Stimulated activated CD8-positive, alpha-beta memory T cell treated with anti-CD3 and anti-CD28 coated beads, Interleukin-15, amount 100 ng/mL, for 24 hours (primary cell): Measurements from ENCODE around the gene CYP4F3.
"Not testable (repeated sequence)": the region's sequence is repeated elsewhere in the genome, so short reads cannot be mapped to it uniquely, and the experiment has no call there.

Source experiments
- DNase-seq: peaks from one replicate; pipeline ENCODE4 v3.0.0-alpha.2; 2020; ENCODE audit warnings: low read depth

Gene CYP4F3, protein sequence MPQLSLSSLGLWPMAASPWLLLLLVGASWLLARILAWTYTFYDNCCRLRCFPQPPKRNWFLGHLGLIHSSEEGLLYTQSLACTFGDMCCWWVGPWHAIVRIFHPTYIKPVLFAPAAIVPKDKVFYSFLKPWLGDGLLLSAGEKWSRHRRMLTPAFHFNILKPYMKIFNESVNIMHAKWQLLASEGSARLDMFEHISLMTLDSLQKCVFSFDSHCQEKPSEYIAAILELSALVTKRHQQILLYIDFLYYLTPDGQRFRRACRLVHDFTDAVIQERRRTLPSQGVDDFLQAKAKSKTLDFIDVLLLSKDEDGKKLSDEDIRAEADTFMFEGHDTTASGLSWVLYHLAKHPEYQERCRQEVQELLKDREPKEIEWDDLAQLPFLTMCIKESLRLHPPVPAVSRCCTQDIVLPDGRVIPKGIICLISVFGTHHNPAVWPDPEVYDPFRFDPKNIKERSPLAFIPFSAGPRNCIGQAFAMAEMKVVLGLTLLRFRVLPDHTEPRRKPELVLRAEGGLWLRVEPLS

DNA sequence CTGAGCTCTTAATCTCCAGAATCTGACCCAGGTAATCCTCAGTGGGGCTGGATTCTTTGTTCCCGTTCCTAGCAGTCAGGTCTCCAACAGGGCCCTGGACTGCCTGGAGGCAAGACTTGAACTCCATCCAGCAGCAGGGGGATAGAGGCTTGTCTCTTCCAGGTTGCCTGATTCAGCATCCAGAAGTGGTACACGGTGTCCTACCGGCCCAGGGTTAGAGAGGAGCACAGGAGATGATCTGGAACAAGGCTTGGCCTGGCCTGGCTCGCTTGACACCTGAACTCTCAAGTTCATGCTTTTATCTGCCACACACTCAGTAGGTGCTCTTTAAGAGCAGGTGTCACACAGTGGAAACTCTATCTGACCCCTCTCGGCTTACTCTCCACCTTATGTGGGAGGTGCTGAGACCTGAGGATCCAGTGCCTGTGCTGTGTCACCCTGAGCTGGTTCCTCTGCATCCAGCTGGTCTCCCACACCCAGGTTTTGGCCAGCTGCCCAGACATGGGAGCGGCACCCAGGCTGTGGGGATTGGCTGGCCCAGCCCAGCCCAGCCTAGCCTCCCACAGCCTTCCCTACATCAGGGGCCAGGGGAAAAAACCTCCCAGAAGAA lies at the start of gene CYP4F3:
Gene CYP4F3, plus strand, starts transcription at position 604 of the 610 bp plus-strand sequence. CDS start 519 bp downstream, outside the sequence.
- no peak for DNase-seq

DNA sequence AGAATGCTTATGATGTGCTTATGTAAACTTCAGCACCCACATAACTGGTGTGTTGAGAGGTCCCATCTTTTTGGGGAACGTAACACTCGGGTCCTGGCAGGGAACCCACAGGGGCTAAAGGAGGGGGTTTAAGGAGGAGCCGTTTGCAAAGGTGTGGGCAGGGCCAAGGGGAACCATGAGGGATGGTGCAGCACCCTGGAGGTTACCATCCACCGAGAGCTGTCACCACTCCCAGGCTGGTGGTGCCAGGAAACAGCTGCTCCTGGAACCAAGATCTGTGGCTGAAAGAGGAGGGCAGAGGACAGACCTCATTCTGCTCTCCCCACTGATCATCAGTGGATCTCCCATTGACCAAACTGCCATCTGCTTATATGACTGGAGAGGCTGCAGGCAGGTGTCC lies 48.9 kb upstream of the CYP4F3 start:
- no peak for DNase-seq

DNA sequence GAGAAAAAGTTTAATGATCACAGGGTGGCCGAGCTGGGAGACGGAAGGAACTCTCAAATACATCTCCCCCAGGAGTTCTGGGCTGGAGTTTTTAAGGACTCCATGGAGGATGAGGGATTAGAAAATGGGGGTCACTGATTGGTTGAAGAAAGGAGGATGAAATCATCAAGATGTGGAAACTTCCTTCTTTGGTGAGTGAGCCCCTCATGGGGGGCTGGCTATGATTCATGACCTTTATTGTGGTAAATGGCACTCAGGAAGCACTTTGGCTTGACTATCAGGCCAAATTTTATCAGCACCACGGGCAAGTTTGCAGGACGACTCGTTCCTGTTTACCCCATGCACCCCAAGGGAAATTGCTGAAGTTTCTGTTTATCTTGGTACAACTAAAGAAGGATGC lies 48.2 kb upstream of the CYP4F3 start:
- not testable (repeated sequence) for DNase-seq

DNA sequence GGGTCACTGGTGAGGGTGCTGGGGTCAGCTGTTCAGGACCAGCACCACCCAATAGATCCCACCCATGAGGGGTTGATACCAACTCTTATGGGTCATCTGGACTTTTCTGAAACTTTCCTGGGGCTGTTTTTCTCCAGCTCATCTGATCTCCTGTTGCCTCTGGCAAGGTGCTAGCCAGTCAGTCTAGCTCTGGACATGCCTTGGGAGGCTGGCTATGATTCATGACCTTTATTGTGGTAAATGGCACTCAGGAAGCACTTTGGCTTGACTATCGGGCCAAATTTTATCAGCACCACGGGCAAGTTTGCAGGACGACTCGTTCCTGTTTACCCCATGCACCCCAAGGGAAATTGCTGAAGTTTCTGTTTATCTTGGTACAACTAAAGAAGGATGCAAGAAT lies 46.9 kb upstream of the CYP4F3 start:
- DNase-seq: not testable (repeated sequence)

DNA sequence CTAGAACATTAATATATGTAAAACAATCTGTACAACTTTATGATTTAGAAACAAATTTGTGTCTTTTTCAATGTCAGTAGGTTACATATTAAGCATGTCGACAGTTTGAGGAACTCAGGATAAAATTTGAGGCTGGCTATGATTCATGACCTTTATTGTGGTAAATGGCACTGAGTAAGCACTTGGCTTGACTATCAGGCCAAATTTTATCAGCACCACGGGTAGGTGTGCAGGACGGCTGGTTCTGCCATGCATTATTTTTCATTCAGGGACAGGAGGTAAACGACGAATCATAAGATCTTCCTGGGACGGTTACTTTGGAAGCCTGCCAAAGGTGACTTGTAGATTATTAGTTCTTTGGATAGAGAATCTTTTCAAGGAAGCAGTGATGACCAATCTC lies 45.6 kb upstream of the CYP4F3 start:
- DNase-seq: no peak

DNA sequence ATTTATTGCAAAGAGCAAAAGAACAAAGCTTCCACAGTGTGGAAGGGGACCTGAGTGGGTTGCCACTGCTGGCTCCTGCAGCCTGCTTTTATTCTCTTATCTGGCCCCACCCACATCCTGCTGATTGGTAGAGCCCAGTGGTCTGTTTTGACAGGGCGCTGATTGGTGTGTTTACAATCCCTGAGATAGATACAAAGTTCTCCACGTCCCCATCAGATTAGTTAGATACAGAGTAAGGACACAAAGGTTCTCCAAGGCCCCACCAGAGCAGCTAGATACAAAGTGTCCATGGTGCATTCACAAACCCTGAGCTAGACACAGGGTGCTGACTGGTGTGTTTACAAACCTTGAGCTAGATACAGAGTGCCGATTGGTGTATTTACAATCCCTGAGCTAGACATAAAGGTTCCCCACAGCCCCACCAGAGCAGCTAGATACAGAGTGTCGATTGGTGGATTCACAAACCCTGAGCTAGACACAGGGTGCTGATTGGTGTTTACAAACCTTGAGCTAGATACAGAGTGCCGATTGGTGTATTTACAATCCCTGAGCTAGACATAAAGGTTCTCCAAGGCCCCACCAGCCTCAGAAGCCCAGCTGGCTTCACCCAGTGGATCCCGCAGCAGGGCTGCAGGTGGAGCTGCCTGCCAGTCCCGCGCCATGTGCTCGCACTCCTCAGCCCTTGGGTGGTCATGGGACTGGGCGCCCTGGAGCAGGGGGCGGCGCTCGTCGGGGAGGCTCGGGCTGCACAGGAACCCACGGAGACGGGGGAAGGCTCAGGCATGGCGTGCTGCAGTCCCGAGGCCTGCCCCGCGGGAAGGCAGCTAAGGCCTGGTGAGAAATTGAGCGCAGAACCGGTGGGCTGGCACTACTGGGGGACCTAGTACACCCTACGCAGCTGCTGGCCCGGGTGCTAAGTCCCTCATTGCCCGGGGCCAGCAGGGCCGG lies 32.4 kb upstream of the CYP4F3 start:
- not testable (repeated sequence) for DNase-seq

DNA sequence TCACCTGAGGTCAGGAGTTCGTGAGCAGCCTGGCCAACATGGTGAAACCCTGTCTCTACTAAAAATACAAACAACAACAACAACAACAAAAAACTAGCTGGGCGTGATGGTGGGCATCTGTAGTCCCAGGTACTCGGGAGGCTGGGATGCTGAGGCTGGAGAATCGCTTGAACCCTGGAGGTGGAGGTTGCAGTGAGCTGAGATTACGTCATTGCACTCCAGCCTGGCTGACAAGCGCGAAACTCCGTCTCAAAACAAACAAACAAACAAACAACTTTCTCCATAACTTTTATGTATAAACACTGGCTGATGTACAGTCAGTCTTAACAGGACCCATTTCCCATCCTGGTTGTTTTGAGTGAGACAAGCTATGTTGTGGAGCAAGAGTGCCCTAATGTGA lies 31.4 kb upstream of the CYP4F3 start:
- no peak for DNase-seq

DNA sequence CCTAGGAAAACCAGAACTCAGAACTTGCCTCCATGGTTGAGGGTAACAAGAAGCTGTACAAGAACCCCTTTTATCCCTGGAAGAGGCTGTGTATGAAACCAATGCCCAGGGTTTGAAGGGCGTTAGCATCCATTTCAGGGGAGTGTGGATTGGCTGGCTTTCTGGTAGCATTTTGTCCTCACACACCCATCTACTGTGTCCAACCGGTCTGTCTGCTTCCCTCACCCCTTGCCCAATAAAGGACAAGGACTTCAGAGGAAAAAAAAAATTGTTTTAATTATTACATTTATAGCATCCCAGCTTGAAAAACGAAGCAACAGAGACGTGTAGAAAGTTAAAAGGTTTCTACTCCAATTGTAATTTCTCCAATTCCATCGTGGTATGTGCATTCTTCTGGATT lies 28.4 kb upstream of the CYP4F3 start:
- DNase-seq: no peak

DNA sequence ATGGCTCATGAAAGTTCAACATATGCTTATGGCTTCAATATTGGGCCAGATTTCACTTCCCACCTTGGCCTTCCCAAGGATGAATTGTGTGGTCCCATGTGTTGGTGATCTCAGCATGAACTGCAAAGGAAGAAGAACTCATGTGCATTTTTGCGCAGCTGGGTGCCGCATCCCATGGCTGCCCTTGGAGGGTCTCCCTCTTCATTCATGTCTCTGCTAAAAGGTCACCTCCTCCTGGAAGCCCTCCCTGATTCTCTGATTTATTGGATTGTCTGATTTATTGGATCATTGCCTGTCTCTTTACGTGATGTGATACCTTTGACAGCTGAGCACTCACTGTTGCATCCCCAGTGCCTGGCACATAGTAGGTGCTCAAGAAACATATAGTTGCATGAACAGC lies 27.4 kb upstream of the CYP4F3 start:
- no peak for DNase-seq

DNA sequence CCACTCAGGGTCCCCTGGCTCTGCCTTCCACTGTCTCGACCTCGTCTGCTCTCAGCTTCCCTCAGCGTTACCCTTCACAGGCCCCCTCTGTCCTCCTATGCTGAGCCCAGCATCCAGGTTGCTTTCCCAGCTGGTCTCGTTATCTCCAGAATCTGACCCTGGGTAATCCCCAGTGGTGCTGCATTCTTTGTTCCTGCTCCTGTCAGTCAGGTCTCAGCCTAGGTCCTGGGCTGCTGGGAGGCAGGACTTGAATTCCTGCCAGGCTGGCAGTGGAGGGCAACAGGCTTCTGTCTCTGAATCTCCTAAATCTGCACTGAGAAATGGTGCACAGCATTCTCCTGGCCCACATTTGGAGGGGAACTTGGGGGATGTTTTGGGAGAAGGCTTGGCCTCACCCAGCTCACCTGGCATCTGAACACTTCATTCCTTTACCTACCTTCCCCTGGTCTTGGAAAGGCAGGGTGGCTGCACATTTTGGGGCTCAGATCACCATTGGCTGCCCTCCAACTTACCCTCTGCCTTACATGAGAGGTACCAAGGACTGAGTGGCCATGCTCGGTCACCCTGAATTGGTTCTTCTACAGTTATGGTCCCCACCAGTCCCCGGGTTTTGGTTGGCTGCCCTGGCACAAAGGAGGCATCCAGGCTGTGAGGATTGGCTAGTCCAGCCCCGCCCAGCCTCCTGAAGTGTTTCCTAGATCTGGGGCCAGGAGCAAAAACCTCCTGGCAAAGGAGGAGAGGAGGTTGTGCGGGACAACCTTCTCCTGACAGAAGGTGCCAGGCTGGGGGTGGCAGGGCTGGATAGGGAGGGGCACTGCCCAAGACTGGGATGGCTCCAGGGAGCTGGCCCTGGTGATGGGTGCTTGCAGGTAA lies 26.0 kb upstream of the CYP4F3 start, which contains the start of gene CYP4F8:
Gene CYP4F8, plus strand, starts transcription at position 712 of the 873 bp plus-strand sequence. CDS start 399 bp downstream, outside the sequence.
- no peak for DNase-seq

DNA sequence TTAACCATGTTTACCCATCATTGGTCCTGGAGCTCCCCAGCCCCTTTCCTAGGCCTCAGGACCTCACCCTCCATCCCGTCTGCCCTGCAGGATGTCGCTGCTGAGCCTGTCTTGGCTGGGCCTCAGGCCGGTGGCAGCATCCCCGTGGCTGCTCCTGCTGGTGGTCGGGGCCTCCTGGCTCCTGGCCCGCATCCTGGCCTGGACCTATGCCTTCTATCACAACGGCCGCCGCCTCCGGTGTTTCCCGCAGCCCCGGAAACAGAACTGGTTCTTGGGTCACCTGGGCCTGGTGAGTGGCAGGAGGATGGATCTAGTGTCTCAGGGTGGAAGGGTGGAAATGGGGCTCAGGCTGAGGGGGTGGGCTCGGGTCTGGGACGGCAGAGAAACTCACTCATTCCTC lies 25.2 kb upstream of the CYP4F3 start:
- no peak for DNase-seq

DNA sequence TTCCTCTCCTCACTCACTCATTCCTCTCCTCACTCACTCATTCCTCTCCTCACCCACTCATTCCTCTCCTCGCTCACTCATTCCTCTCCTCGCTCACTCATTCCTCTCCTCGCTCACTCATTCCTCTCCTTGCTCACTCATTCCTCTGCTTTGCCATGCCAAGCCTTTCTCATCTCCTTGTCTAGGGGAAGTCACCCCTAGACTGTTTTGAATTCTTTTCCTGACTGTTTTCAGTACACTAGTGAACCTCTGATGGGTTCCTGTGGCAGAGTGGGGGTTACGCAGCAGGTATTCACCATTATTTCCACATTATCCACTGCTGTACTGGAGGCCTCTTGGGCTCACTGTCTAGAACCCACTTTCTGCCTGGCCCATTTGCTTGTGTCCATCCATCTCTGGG lies 24.5 kb upstream of the CYP4F3 start:
- no peak for DNase-seq

DNA sequence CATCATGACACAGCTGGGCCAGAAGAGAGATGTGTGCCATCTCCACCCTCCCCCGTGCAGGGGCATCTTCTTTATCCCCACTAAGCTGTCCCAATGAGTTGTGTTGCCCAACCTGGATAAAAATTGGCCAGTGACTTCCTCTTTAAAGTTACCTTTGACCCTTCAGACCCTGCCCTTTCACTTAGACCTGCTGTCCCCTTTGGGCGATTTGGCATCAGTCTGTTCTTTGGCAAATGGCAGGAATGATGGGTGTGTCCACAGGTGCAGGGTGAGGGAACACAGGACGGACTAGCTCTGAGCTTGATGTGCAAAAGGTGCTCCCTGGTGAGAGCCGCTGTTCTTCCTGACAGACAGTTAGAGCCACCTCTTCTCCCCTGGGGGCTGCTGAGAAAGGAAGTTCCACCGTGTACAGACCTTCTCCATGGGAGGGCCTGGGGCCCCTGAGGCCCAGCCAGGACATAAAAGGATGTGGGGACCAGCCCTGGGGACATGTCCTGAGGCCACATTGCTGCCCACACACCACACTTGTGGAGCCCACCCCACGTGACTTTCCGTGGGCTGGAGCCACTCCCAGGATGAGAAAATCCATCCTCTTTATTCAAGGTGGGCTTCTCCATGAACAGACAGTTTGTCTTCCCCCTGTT lies 23.9 kb upstream of the CYP4F3 start:
- DNase-seq: no peak

DNA sequence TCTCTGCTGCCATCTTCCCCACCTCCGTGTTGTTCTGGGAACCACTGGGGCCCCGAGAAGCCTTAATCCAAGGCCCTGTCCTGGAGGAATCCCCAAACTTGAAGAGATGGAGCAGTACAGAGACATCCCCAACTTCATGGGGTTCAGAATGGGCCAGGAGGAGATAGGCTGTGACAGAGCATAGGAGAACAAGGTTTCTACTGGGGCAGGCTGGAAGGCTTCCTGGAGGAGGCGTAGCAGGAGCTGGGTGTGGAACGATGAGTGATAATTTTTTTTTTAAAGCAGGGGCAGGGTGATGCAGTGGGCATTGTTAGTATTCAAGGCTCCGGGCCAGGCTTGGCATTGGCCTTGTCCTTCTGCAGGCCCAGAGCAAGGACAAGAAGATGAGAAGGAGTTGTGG lies 22.4 kb upstream of the CYP4F3 start:
- DNase-seq: no peak

DNA sequence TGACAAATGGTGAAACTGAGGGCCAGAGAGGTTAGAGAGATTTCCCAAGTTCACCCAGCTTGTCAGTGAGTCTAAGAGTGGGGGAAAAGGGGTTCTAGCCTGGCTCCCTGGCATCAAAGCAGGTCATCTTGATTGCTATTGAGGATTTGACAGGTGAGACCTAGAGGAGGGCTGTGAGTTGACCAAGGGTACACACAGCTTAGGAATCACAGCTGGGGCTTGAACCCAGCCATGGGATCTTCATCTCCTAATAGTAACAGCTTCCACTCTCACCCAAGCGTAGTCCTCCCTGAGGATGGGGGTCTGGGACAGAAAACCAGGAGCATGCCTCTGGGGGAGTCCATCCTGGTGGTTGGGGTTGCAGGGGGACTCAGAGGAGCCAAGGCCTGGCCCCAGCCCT lies 18.9 kb upstream of the CYP4F3 start:
- no peak for DNase-seq

DNA sequence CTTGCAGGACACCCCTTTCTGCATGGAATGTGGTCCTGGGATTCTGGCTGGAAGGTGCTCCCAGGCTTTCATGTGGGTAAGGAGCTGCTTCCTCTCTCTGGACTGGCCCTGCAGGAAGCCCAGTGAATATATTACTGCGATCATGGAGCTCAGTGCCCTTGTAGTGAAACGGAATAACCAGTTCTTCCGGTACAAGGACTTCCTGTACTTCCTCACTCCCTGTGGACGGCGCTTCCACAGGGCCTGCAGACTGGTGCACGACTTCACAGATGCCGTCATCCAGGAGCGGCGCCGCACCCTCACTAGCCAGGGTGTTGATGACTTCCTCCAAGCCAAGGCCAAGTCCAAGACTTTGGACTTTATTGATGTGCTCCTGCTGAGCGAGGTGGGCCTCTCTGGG lies 17.7 kb upstream of the CYP4F3 start:
- DNase-seq: no peak

DNA sequence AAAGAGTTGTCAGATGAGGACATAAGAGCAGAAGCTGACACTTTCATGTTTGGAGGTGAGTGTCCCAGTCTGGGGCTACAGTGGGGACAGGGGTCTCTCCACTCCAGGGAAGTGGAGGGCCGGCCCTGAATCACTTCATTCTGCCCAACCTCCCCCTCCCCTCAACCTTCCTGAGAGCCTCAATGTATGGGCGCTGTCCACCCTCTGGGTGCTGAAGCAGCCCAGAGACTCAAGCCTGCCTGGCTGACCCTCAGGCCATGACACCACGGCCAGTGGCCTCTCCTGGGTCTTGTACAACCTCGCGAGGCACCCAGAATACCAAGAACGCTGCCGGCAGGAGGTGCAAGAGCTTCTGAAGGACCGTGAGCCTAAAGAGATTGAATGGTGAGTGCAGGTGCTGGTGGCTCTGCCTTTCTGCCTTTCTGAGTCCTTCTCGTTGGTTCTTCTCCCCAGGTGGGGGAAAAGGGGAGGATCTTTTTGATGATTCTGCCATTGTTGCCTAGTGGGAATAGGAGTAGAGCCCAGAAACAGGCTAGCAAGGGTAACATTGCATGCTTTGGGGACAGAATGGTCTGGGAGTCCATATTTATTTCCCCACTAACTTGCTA lies 16.9 kb upstream of the CYP4F3 start:
- no peak for DNase-seq

DNA sequence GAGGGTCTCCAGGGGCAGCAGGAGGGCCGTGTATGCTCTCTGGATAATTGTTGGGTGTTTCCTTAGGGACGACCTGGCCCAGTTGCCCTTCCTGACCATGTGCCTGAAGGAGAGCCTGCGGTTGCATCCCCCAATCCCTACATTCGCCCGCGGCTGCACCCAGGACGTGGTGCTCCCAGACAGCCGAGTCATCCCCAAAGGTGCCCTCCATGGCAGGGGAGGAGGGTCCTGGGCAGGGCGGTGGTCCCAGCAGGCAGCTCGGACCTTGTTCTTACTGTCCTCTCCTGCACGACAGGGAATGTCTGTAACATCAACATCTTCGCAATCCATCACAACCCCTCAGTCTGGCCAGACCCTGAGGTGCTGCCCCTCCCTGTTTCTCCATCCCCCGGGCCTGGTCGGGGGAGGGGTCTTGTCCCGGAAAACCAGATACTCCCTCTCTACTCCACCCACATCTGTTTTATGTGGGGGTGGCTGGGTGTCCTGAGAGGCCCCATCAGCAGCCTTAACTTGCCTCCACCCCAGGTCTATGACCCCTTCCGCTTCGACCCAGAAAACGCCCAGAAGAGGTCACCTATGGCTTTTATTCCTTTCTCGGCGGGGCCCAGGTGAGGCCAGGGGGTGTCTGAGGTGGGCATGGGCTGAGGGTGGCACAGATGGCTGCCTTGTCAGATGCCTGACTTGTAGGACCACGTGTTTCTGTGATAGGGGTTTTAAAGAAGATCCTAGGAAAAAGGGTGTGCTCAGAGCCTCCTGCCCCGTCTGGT lies 12.3 kb upstream of the CYP4F3 start:
- DNase-seq: no peak
